Medulla oblongata (tissue), 1 donor: ENCODE results near the gene RETNLB.

Experiments used
- DNase-seq: peaks from one replicate; pipeline ENCODE4 v3.0.0-alpha.2; 2015; ENCODE audit errors: extremely low spot score

RETNLB gene

GRCh38 chr3:108757404-108757982, at the start of gene RETNLB:
Gene RETNLB (minus strand): TSS chr3:108757410. CDS start chr3:108757185, 225 bp downstream.
- no peak for DNase-seq

GRCh38 chr3:108806316-108806715, 49.1 kb upstream of the RETNLB start:
- DNase-seq = no peak

GRCh38 chr3:108804966-108805365, 47.8 kb upstream of the RETNLB start:
- no peak for DNase-seq

GRCh38 chr3:108804437-108804836, 47.2 kb upstream of the RETNLB start:
- DNase-seq = no peak

- DNase-seq = no peak
Measured at GRCh38 chr3:108791473-108791872, 34.3 kb upstream of the RETNLB start.

GRCh38 chr3:108780235-108780634, 23.0 kb upstream of the RETNLB start:
- no peak for DNase-seq

GRCh38 chr3:108779496-108779895, 22.3 kb upstream of the RETNLB start:
- DNase-seq = no peak

- no peak for DNase-seq
Measured at GRCh38 chr3:108775649-108776048, 18.4 kb upstream of the RETNLB start.

GRCh38 chr3:108767253-108767652, 10.0 kb upstream of the RETNLB start:
- no peak for DNase-seq

GRCh38 chr3:108755686-108756085, 1.5 kb downstream of the RETNLB start:
- DNase-seq = no peak

GRCh38 chr3:108744762-108745161, 12.4 kb downstream of the RETNLB start:
- no peak for DNase-seq

- no peak for DNase-seq
Measured at GRCh38 chr3:108742929-108743328, 14.3 kb downstream of the RETNLB start.

- DNase-seq = no peak
Measured at GRCh38 chr3:108736821-108737220, 20.4 kb downstream of the RETNLB start.

- no peak for DNase-seq
Measured at GRCh38 chr3:108728934-108729333, 28.3 kb downstream of the RETNLB start.

GRCh38 chr3:108728105-108728504, 29.1 kb downstream of the RETNLB start:
- DNase-seq = no peak

- DNase-seq = no peak
Measured at GRCh38 chr3:108724101-108724500, 33.1 kb downstream of the RETNLB start.

- no peak for DNase-seq
Measured at GRCh38 chr3:108722724-108723123, 34.5 kb downstream of the RETNLB start.

GRCh38 chr3:108719178-108719806, 37.9 kb downstream of the RETNLB start:
- no peak for DNase-seq

GRCh38 chr3:108718454-108718853, 38.8 kb downstream of the RETNLB start:
- DNase-seq = no peak

- no peak for DNase-seq
Measured at GRCh38 chr3:108713816-108714215, 43.4 kb downstream of the RETNLB start.

- DNase-seq = no peak
Measured at GRCh38 chr3:108713009-108713516, 44.1 kb downstream of the RETNLB start.
